ENCODE measurements around the gene GPR4. TPM values are rescaled to one million over a fixed set of nuclear protein-coding genes. Genes with fewer than 3 reads are reported as not detected.
A peak's percentile ranks its signal among the peaks of the same experiment; 100 is the strongest.

GPR4 gene
- total RNA-seq, 1 donor = not detected

GRCh38 chr19:45577111-45577905, 24.7 kb downstream of the GPR4 start:
- peak; percentile 89 for DNase-seq (ENCODE audit: low read depth)
- no peak for TF ChIP-seq CTCF (IDR thresholded peaks at IDR 0.05; ENCODE audit: insufficient read depth, low read length)
- no peak overlapping the region for H3K4me3 ChIP-seq (ENCODE audit: low read depth, low read length)

GRCh38 chr19:45576682-45577081, 25.3 kb downstream of the GPR4 start:
- no peak overlapping the region for H3K4me3 ChIP-seq (ENCODE audit: low read depth, low read length)
- no peak for DNase-seq (ENCODE audit: low read depth)
- TF ChIP-seq CTCF (IDR thresholded peaks at IDR 0.05; ENCODE audit: insufficient read depth, low read length) = no peak

GRCh38 chr19:45575216-45575615, 26.8 kb downstream of the GPR4 start:
- DNase-seq (ENCODE audit: low read depth) = no peak
- no peak for TF ChIP-seq CTCF (IDR thresholded peaks at IDR 0.05; ENCODE audit: insufficient read depth, low read length)
- H3K4me3 ChIP-seq (ENCODE audit: low read depth, low read length) = no peak overlapping the region

- no peak overlapping the region for H3K4me3 ChIP-seq (ENCODE audit: low read depth, low read length)
- DNase-seq (ENCODE audit: low read depth) = no peak
- no peak for TF ChIP-seq CTCF (IDR thresholded peaks at IDR 0.05; ENCODE audit: insufficient read depth, low read length)
These were observed 27.5 kb downstream of the GPR4 start for GRCh38 chr19:45574526-45574925.

GRCh38 chr19:45571457-45572220, 30.4 kb downstream of the GPR4 start:
- TF ChIP-seq CTCF (IDR thresholded peaks at IDR 0.05; ENCODE audit: insufficient read depth, low read length) = no peak
- DNase-seq (ENCODE audit: low read depth) = no peak
- H3K4me3 ChIP-seq (ENCODE audit: low read depth, low read length) = no peak overlapping the region

GRCh38 chr19:45569619-45570421, 32.2 kb downstream of the GPR4 start:
- peak; percentile 39 for DNase-seq (ENCODE audit: low read depth)
- no peak overlapping the region for H3K4me3 ChIP-seq (ENCODE audit: low read depth, low read length)
- peak; percentile 86 for TF ChIP-seq CTCF (IDR thresholded peaks at IDR 0.05; ENCODE audit: insufficient read depth, low read length)
